GM12875 (cell line): ENCODE results near the gene FANCC.
"Not testable (repeated sequence)": the region's sequence is repeated elsewhere in the genome, so short reads cannot be mapped to it uniquely, and the experiment has no call there.

Experiments used
- H3K4me3 ChIP-seq: one replicate; pipeline ENCODE4 v1.5.1; 2011; ENCODE audit warnings: low read depth, low read length, control low read depth
- TF ChIP-seq, protein P1 (sequence below): IDR thresholded peaks from 2 replicates; pipeline ENCODE4 v1.5.1; 2011; ENCODE audit warnings: low read depth, mild to moderate bottlenecking, control low read depth, inconsistent platforms, low read length, moderate library complexity, borderline replicate concordance; ENCODE audit not compliant: insufficient read depth

FANCC gene

DNA sequence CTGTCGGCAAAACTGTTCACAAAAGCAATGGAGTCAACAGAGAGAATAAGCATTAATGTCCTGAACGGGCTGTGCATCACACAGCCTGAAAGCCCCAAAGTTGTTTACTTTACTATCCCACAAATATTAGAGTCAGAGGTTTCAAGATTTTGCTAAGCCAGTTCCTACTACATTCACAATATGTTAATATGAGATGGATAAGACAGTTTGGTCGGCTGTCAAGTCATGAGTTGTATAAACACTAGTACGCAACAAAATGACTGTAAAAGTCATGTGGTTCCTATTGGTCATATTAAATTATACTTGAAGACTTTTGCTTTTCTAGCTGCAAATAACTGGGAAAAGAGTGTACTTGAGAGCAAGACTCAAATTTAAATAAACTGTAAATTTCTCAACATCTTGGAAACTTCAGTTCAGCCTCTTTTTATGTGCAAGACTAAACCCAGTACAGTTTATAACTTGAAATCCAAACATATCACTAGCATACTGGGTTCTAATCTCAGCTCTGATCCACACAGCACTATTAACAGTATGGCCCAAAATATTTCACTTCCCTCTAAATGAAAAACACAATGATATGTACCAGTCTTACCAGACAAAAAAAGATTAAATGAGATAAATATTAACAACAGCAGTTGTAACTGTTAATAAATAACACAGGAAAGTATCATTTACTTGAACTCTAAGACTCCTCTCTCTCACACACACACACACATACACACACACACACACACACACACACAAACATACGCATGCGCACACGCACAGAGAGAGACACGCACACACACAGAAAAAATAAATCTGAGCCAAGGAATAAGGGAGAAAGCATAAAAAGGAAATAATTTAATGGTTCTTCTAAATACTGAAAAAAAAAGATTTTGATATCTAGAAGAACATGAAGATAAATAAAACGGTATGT, 33.1 kb downstream of the FANCC start:
- H3K4me3 ChIP-seq, result no peak overlapping the region
- TF ChIP-seq, protein P1, sequence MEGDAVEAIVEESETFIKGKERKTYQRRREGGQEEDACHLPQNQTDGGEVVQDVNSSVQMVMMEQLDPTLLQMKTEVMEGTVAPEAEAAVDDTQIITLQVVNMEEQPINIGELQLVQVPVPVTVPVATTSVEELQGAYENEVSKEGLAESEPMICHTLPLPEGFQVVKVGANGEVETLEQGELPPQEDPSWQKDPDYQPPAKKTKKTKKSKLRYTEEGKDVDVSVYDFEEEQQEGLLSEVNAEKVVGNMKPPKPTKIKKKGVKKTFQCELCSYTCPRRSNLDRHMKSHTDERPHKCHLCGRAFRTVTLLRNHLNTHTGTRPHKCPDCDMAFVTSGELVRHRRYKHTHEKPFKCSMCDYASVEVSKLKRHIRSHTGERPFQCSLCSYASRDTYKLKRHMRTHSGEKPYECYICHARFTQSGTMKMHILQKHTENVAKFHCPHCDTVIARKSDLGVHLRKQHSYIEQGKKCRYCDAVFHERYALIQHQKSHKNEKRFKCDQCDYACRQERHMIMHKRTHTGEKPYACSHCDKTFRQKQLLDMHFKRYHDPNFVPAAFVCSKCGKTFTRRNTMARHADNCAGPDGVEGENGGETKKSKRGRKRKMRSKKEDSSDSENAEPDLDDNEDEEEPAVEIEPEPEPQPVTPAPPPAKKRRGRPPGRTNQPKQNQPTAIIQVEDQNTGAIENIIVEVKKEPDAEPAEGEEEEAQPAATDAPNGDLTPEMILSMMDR, result no peak

DNA sequence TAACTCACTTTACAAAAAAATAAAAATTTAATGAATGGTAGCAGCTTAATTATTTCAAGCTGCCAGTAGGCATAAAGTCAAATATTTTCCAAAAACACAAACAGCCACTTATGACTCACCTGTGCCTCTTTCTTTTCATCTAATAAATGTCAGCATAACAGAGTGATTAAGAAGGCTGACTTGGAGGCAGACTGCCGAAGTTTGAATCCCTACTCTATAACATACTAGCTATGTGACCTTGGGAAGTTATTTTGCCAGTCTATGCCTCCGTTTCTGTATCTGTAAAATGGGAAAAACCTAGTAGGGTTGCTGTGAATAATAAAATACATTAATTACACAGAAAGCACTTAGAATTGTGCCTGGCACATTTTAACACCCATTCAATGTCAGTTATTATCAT, 33.8 kb downstream of the FANCC start:
- TF ChIP-seq, protein P1, result no peak
- H3K4me3 ChIP-seq, result no peak overlapping the region

DNA sequence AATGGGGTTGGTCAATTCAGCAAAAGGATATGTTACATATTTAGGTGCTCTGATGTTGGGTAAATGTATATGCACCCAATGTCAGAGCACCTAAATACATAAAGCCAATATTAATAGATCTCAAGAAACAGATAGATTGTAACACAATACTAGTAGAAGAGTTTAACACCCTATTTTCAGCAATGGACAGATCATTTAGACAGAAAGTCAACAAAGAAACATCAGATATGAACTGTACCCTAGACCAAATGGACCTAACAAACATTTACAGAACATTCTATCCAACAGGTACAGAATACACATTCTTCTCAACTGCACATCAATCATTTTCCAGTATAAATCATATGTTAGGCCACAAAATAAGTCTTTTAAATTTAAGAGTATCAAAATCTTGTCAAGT, 35.2 kb downstream of the FANCC start:
- TF ChIP-seq, protein P1, result no peak
- no peak overlapping the region for H3K4me3 ChIP-seq

DNA sequence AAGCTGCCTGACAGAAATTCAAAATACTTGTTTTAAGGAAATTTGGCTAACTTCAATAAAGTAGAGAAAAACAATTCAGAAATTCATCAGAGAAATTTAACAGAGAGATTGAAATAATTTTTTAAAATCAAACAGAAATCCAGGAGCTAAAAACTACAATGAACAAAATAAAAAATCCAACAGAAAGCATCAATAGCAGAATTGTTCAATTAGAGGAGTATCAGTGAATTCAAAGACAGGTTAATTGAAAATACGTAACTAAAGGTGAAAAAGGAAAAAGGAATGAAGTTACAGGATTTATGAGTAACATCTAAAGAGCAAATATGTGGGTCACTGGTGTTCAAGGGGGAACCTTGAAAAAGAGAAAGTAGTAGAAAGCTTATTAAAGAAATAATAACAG, 36.8 kb downstream of the FANCC start:
- TF ChIP-seq, protein P1, result no peak

DNA sequence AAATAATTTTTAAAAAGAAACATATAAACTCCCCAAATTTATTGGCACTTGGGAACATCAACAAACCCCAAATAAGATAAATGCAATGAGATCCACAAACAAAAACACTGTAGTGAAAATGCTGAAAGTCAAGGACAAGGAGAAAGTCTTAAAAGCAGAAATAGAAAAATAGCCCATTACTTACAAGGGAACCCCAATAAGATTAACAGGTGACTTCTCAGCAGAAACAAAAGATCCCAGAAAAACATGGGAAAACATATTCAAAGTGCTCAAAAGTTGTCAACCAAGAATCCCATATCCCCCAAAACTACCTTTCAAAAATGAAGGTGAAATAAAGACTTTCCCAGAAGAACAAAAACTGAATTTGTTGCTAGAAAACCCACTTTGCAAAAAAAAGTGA, 40.0 kb downstream of the FANCC start:
- no peak overlapping the region for H3K4me3 ChIP-seq
- TF ChIP-seq, protein P1, result no peak

More for the DNA sequence above, 36.8 kb downstream of the FANCC start:
- no peak overlapping the region for H3K4me3 ChIP-seq

DNA sequence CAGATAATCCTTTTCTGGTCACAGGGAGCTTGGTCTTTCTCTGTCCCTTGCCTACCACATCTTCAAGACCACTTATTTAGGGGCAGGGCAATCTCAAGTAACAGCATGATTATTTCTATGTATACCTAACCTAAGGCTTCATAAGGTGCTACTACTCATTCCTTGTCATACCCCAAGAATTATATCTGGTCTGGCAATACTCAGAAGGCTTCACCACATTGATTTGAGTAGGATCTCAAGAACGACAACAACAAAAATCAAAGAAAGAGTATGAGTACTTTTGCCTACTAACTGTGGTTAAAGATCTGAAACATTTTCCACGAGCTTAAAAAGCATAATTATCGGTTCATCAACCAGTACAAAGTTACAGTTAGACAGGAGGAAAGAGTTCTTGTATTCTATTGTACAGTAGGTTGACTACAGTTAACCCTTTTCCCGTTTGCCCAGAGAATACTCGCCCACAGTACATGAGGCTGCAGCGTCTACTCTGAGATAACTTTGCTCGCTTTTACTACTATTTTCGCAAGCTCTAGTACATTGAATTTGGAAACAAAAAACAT, 41.0 kb downstream of the FANCC start:
- TF ChIP-seq, protein P1, result no peak
- no peak overlapping the region for H3K4me3 ChIP-seq

DNA sequence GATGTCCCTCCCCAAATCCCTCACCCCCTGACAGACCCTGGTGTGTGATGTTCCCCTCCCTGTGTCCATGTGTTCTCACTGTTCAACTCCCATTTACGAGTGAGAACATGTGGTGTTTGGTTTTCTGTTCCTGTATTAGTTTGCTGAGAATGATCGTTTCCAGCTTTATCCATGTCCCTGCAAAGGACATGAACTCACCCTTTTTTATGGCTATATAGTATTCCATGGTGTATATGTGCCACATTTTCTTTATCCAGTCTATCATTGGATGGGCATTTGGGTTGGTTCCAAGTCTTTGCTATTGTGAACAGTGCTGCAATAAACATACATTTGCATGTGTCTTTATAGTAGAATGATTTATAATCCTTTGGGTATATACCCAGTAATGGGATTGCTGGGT, 43.3 kb downstream of the FANCC start:
- H3K4me3 ChIP-seq, result not testable (repeated sequence)
